Natural killer cell treated with Interleukin-12 subunit alpha and Interleukin-12 subunit beta and Interleukin-15 and Interleukin-18, amount 100 ng/mL, for 72 hours (primary cell): ENCODE results near the gene NSMCE1. TPM values are rescaled to one million over a fixed set of nuclear protein-coding genes. Genes with fewer than 3 reads are reported as not detected.

ENCODE experiments used
- ATAC-seq, 2 donors: fragments of 150-1000 bp; cut with Tn5 transposase in 1 of 2; sonication (Bioruptor Pico), chemical (Tn5 transposase) in 1 of 2; 2 replicates each; pipeline ENCODE4 v1.10.0; 2021
- DNase-seq: peaks from one replicate; pipeline ENCODE4 v3.0.0; 2022; ENCODE audit warnings: low spot score
- H3K27ac Mint-ChIP-seq, 2 donors: 1 replicate in 1 of 2; 2 replicates in 1 of 2; pipeline ENCODE4 v1.8.0; 2022; ENCODE audit warnings: mixed read lengths in 2 of 2, mild to moderate bottlenecking in 1 of 2, moderate library complexity in 1 of 2
- H3K27me3 Mint-ChIP-seq, 2 donors: 1 replicate in 1 of 2; 2 replicates in 1 of 2; pipeline ENCODE4 v1.8.0; 2022; ENCODE audit warnings: mixed read lengths in 2 of 2
- H3K36me3 Mint-ChIP-seq: one replicate; pipeline ENCODE4 v1.8.0; 2022; ENCODE audit warnings: mixed read lengths
- H3K4me1 Mint-ChIP-seq, 2 donors: 1 replicate in 1 of 2; 2 replicates in 1 of 2; pipeline ENCODE4 v1.8.0; 2022; ENCODE audit warnings: low read depth in 2 of 2, mixed read lengths in 2 of 2, mild to moderate bottlenecking in 1 of 2
- H3K4me3 Mint-ChIP-seq: one replicate; pipeline ENCODE4 v1.8.0; 2022; ENCODE audit warnings: mixed read lengths
- H3K9me3 Mint-ChIP-seq: 2 replicates; pipeline ENCODE4 v1.8.0; 2022; ENCODE audit warnings: mixed read lengths
- total RNA-seq, 2 donors: library from RNA; stranded (reverse); gene quantifications; one replicate each; pipeline ENCODE4 v1.2.3, GENCODE V29; 2022

NSMCE1 gene, protein sequence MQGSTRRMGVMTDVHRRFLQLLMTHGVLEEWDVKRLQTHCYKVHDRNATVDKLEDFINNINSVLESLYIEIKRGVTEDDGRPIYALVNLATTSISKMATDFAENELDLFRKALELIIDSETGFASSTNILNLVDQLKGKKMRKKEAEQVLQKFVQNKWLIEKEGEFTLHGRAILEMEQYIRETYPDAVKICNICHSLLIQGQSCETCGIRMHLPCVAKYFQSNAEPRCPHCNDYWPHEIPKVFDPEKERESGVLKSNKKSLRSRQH
- 10 to 100 TPM; 37.7 to 50.4 TPM for total RNA-seq

- Mint-ChIP-seq H3K4me3 (peak within 1 kb of the TSS; percentile 90), H3K4me1 (peaks cover 28 to 31% of the 10 kb centered on the region in 2 donors), H3K36me3 (no peaks in the 10 kb centered on the region), H3K27ac (peak within 1 kb of the TSS; percentile 90 to 98), H3K27me3 (no peaks in the 10 kb centered on the region), H3K9me3 (no peaks in the 10 kb centered on the region)
- ATAC-seq: peak; percentile 100
- peak; percentile 97 for DNase-seq
These were observed at the start of gene NSMCE1 for GRCh38 chr16:27268376-27269299. Gene NSMCE1, minus strand, starts transcription at chr16:27268772. Its CDS starts 11,202 bp downstream, at chr16:27257570.

GRCh38 chr16:27317738-27318391, 49.3 kb upstream of the NSMCE1 start:
- H3K4me3 Mint-ChIP-seq: peak overlapping the region; percentile 98
- peaks cover 11% of the 10 kb centered on the region for H3K36me3 Mint-ChIP-seq
- ATAC-seq: no peak
- peaks cover 65 to 68% of the 10 kb centered on the region in 2 donors for H3K4me1 Mint-ChIP-seq
- no peaks in the 10 kb centered on the region for H3K9me3 Mint-ChIP-seq
- no peaks in the 10 kb centered on the region for H3K27me3 Mint-ChIP-seq
- H3K27ac Mint-ChIP-seq: peak overlapping the region; percentile 95 to 97
- DNase-seq: no peak

GRCh38 chr16:27317320-27317719, 48.7 kb upstream of the NSMCE1 start:
- peaks cover 63 to 64% of the 10 kb centered on the region in 2 donors for H3K4me1 Mint-ChIP-seq

GRCh38 chr16:27316038-27316680, 47.6 kb upstream of the NSMCE1 start:
- Mint-ChIP-seq H3K9me3 (no peaks in the 10 kb centered on the region), H3K36me3 (peaks cover 11% of the 10 kb centered on the region), H3K4me1 (peaks cover 57 to 58% of the 10 kb centered on the region in 2 donors), H3K27ac (peak overlapping the region; percentile 95 to 97), H3K27me3 (peaks cover 0 to 2% of the 10 kb centered on the region in 2 donors), H3K4me3 (peak overlapping the region; percentile 98)
- DNase-seq (no peak), ATAC-seq (no peak)

More at GRCh38 chr16:27317320-27317719, 48.7 kb upstream of the NSMCE1 start:
- peaks cover 11% of the 10 kb centered on the region for H3K36me3 Mint-ChIP-seq
- no peaks in the 10 kb centered on the region for H3K9me3 Mint-ChIP-seq
- H3K27me3 Mint-ChIP-seq: no peaks in the 10 kb centered on the region
- peak overlapping the region; percentile 95 to 97 for H3K27ac Mint-ChIP-seq
- no peak for DNase-seq
- peak overlapping the region; percentile 98 for H3K4me3 Mint-ChIP-seq
- no peak for ATAC-seq

GRCh38 chr16:27315333-27316037, 46.9 kb upstream of the NSMCE1 start:
- H3K4me3 Mint-ChIP-seq: peak overlapping the region; percentile 98
- DNase-seq: no peak
- H3K27me3 Mint-ChIP-seq: peaks cover 0 to 2% of the 10 kb centered on the region in 2 donors
- H3K4me1 Mint-ChIP-seq: peaks cover 55 to 57% of the 10 kb centered on the region in 2 donors
- peak overlapping the region; percentile 95 to 97 for H3K27ac Mint-ChIP-seq
- no peaks in the 10 kb centered on the region for H3K9me3 Mint-ChIP-seq
- peak in 1 of 2 donors; percentile 39 for ATAC-seq
- H3K36me3 Mint-ChIP-seq: peaks cover 11% of the 10 kb centered on the region

DNA sequence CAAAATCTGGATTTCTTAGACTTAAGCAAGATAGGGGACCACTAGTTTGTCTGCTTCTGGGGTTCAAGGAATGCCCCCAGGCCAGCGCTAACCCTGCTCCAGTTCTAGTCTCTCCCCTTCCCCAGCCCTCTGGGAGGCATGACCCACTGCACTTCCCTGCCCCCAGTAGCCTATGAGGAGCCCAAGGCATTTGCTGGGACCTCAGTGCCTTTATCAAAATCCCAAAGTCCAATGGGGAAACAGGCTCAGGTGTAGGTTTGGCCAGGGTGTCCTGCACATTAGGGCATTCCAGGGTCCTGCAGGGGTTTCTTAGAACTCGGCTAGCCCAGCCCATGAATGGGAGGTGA, 46.4 kb upstream of the NSMCE1 start:
- no peak for ATAC-seq
- H3K27ac Mint-ChIP-seq: peak overlapping the region; percentile 95 to 97
- H3K27me3 Mint-ChIP-seq: peaks cover 0 to 2% of the 10 kb centered on the region in 2 donors
- peaks cover 11% of the 10 kb centered on the region for H3K36me3 Mint-ChIP-seq
- H3K4me1 Mint-ChIP-seq: peaks cover 53 to 54% of the 10 kb centered on the region in 2 donors
- H3K4me3 Mint-ChIP-seq: peak overlapping the region; percentile 98
- H3K9me3 Mint-ChIP-seq: no peaks in the 10 kb centered on the region
- no peak for DNase-seq

GRCh38 chr16:27314161-27314723, 45.7 kb upstream of the NSMCE1 start:
- H3K4me3 Mint-ChIP-seq: peak overlapping the region; percentile 98
- H3K4me1 Mint-ChIP-seq: peaks cover 47 to 48% of the 10 kb centered on the region in 2 donors
- H3K27me3 Mint-ChIP-seq: peaks cover 0 to 2% of the 10 kb centered on the region in 2 donors
- H3K9me3 Mint-ChIP-seq: no peaks in the 10 kb centered on the region
- H3K27ac Mint-ChIP-seq: peak overlapping the region; percentile 95 to 97
- peak; percentile 62 to 68 for ATAC-seq
- DNase-seq: peak; percentile 74
- H3K36me3 Mint-ChIP-seq: peaks cover 8% of the 10 kb centered on the region

- peak within 1 kb of the TSS; percentile 95 to 97 for H3K27ac Mint-ChIP-seq
- peaks cover 0 to 2% of the 10 kb centered on the region in 2 donors for H3K27me3 Mint-ChIP-seq
- peak; percentile 73 to 85 for ATAC-seq
- peak within 1 kb of the TSS; percentile 98 for H3K4me3 Mint-ChIP-seq
- no peaks in the 10 kb centered on the region for H3K9me3 Mint-ChIP-seq
- H3K36me3 Mint-ChIP-seq: peaks cover 1% of the 10 kb centered on the region
- H3K4me1 Mint-ChIP-seq: peaks cover 40 to 41% of the 10 kb centered on the region in 2 donors
- DNase-seq: peak; percentile 88
These were observed 45.0 kb upstream of the NSMCE1 start, which contains the start of gene IL4R for GRCh38 chr16:27313422-27314160. Gene IL4R, plus strand, starts transcription at chr16:27313974. Its CDS starts 26,230 bp downstream, at chr16:27340204.

DNA sequence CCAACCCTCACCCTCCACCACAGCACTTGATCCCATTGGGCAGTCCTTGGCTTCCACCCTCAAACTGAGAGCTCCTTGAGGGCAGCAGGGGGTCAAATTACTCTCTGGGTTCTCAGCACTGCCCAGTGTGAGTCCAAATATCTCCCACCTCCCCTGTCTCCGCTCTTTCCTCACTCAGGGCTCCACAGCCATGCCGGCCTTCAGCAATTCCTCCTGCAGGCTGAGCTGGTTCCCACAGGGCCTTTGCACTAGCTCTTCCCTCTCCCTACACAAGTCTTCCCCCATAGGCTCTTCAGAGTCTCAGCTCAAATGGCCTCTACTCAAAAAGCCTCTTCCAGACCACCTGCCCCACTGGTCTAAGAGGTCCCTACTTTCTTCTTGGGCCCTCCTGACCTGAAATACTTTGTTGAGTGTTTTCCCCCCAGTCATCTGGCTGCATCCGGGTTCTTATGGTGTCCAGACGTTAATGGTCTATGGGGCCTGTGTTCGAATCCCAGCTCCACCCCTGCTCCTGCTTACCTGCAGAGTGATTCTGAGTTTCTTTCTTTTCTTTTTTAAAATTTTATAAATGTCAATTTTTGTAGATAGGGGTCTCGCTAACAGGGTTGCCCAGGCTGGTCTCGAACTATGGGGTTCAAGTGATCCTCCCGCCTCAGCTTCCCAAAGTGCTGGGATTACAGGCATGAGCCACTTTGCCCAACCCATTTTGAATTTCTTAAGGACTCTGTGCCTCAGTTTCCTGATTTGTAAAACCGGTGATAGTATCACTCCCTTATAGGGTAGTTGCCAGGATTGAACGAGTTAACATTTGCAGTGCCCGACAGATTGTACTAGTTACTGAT, 44.2 kb upstream of the NSMCE1 start:
- H3K27ac Mint-ChIP-seq: peak overlapping the region; percentile 95 to 97
- no peaks in the 10 kb centered on the region for H3K9me3 Mint-ChIP-seq
- no peak for ATAC-seq
- peaks cover 32 to 33% of the 10 kb centered on the region in 2 donors for H3K4me1 Mint-ChIP-seq
- peaks cover 0 to 2% of the 10 kb centered on the region in 2 donors for H3K27me3 Mint-ChIP-seq
- H3K4me3 Mint-ChIP-seq: peak overlapping the region; percentile 98
- H3K36me3 Mint-ChIP-seq: no peaks in the 10 kb centered on the region
- no peak for DNase-seq

- Mint-ChIP-seq H3K36me3 (no peaks in the 10 kb centered on the region), H3K4me1 (peaks cover 23 to 24% of the 10 kb centered on the region in 2 donors), H3K27ac (peak overlapping the region in 1 of 2 donors; percentile 47), H3K27me3 (peaks cover 0 to 2% of the 10 kb centered on the region in 2 donors), H3K4me3 (no peak overlapping the region), H3K9me3 (no peaks in the 10 kb centered on the region)
- ATAC-seq: no peak
- DNase-seq: no peak
These were observed 43.3 kb upstream of the NSMCE1 start for GRCh38 chr16:27311897-27312303.

- no peak overlapping the region for H3K4me3 Mint-ChIP-seq
These were observed 42.9 kb upstream of the NSMCE1 start for GRCh38 chr16:27311448-27311830.

More at GRCh38 chr16:27311448-27311830, 42.9 kb upstream of the NSMCE1 start:
- ATAC-seq: no peak
- peaks cover 0 to 2% of the 10 kb centered on the region in 2 donors for H3K27me3 Mint-ChIP-seq
- peak overlapping the region in 1 of 2 donors; percentile 47 for H3K27ac Mint-ChIP-seq
- peaks cover 3% of the 10 kb centered on the region for H3K9me3 Mint-ChIP-seq
- DNase-seq: no peak
- peaks cover 24 to 27% of the 10 kb centered on the region in 2 donors for H3K4me1 Mint-ChIP-seq
- no peaks in the 10 kb centered on the region for H3K36me3 Mint-ChIP-seq
